ENCODE data around the gene UPK3BL1. TPM values are rescaled to one million over a fixed set of nuclear protein-coding genes. Genes with fewer than 3 reads are reported as not detected.
"Not testable (repeated sequence)": the region's sequence is repeated elsewhere in the genome, so short reads cannot be mapped to it uniquely, and the experiment has no call there.

UPK3BL1 gene
- total RNA-seq, 1 donor from 2014 or later, result 8.4 TPM

GRCh38 chr7:102602317-102602716 is 40.3 kb downstream of the UPK3BL1 start:
- DNase-seq (ENCODE audit: missing footprints); ATAC-seq; intact Hi-C loops (cut with DNase I): not testable (repeated sequence)

GRCh38 chr7:102599699-102600098 is 42.9 kb downstream of the UPK3BL1 start:
- DNase-seq (ENCODE audit: missing footprints); ATAC-seq; intact Hi-C loops (cut with DNase I): not testable (repeated sequence)

GRCh38 chr7:102596036-102596435 is 46.6 kb downstream of the UPK3BL1 start:
- DNase-seq (ENCODE audit: missing footprints), result peak; percentile 15
- intact Hi-C loops (cut with DNase I); ATAC-seq: not testable (repeated sequence)

- peak; percentile 42 for ATAC-seq
- intact Hi-C loops (cut with DNase I); DNase-seq (ENCODE audit: missing footprints): not testable (repeated sequence)
Observed at GRCh38 chr7:102593637-102594334, 48.8 kb downstream of the UPK3BL1 start.

GRCh38 chr7:102592477-102593019 is 50.0 kb downstream of the UPK3BL1 start:
- peak; percentile 86 for ATAC-seq
- peak; percentile 67 for DNase-seq (ENCODE audit: missing footprints)
- intact Hi-C loops (cut with DNase I), result not testable (repeated sequence)

GRCh38 chr7:102589857-102590256 is 52.7 kb downstream of the UPK3BL1 start:
- intact Hi-C loops (cut with DNase I); DNase-seq (ENCODE audit: missing footprints): not testable (repeated sequence)
- peak; percentile 10 for ATAC-seq

Other genes with a start within 250 kb of the UPK3BL1 start
- 10.6 TPM for gene PRKRIP1, start 246.4 kb downstream of the UPK3BL1 start, total RNA-seq
- gene ORAI2, start 209.2 kb downstream of the UPK3BL1 start, total RNA-seq, result 3.0 TPM
- 5.8 TPM for gene ALKBH4, start 177.9 kb downstream of the UPK3BL1 start, total RNA-seq
- 10.0 TPM for gene LRWD1, start 177.8 kb downstream of the UPK3BL1 start, total RNA-seq
- gene POLR2J, start 163.9 kb downstream of the UPK3BL1 start, total RNA-seq, result 49.0 TPM
- 7.8 TPM for gene RASA4B, start 125.0 kb downstream of the UPK3BL1 start, total RNA-seq
- 2.8 TPM for gene UPK3BL2, start 99.1 kb downstream of the UPK3BL1 start, total RNA-seq
- gene SPDYE2, start 91.6 kb downstream of the UPK3BL1 start, total RNA-seq, result not detected
- 8.3 TPM for gene POLR2J3, start 70.2 kb downstream of the UPK3BL1 start, total RNA-seq
- gene RASA4, start 26.0 kb downstream of the UPK3BL1 start, total RNA-seq, result 17.1 TPM
- gene SPDYE2B, start 7.5 kb upstream of the UPK3BL1 start, total RNA-seq, result not detected
- 4.6 TPM for gene POLR2J2, start 28.9 kb upstream of the UPK3BL1 start, total RNA-seq
- gene FAM185A, start 106.2 kb upstream of the UPK3BL1 start, total RNA-seq, result 8.0 TPM